H1 (cell line): ENCODE results near the gene BCL2L11. TPM values are rescaled to one million over a fixed set of nuclear protein-coding genes. Genes with fewer than 3 reads are reported as not detected.

Experiments
- CTCF ChIA-PET: fragments of 300-600 bp; sonication (Branson Sonifier 250); formaldehyde crosslinking; loops from one replicate; lab custom pipeline; 2021; ENCODE audit not compliant: partially characterized antibody; lab: Charles Lee
- POLR2A ChIA-PET: fragments of 300-600 bp; sonication (Branson Sonifier 250); formaldehyde crosslinking; loops from one replicate; lab custom pipeline; 2021; ENCODE audit warnings: inconsistent platforms; ENCODE audit not compliant: partially characterized antibody; lab: Charles Lee
- DNase-seq, 2 experiments: peaks; one replicate each; pipeline versions ENCODE4 v3.0.0 to v3.0.0-alpha.2; 2010 to 2022; ENCODE audit warnings: low spot score in 2 of 2, low read depth in 1 of 2, mixed read lengths in 1 of 2
- FAIRE-seq: peaks from 2 replicates; lab custom pipeline; 2011; peaks lifted over from hg19 to GRCh38; lab: Jason Lieb, UNC
- H2AFZ ChIP-seq: 2 replicates; pipeline ENCODE4 v1.8.1; 2012; ENCODE audit warnings: low read length, inconsistent platforms
- H2AK5ac ChIP-seq: 2 replicates; pipeline ENCODE4 v1.6.1; 2013; ENCODE audit warnings: low read depth, low read length
- H2BK120ac ChIP-seq: replicated peaks from 2 replicates; pipeline ENCODE3; 2013; ENCODE audit warnings: low read depth, low read length, inconsistent platforms
- H2BK12ac ChIP-seq: 2 replicates; pipeline ENCODE4 v1.6.1; 2013; ENCODE audit warnings: low read depth, low read length
- H2BK15ac ChIP-seq: 2 replicates; pipeline ENCODE4 v1.6.1; 2013; ENCODE audit warnings: low read length
- H2BK20ac ChIP-seq: 2 replicates; pipeline ENCODE4 v1.6.1; 2013; ENCODE audit warnings: low read length
- H2BK5ac ChIP-seq: 2 replicates; pipeline ENCODE4 v1.6.1; 2013; ENCODE audit warnings: low read depth, low read length
- H3K14ac ChIP-seq: 2 replicates; pipeline ENCODE4 v1.6.1; 2013; ENCODE audit warnings: inconsistent platforms; ENCODE audit not compliant: insufficient read length
- H3K18ac ChIP-seq: 2 replicates; pipeline ENCODE4 v1.6.1; 2013; ENCODE audit warnings: low read length; ENCODE audit errors: extremely low read depth
- H3K23ac ChIP-seq: 2 replicates; pipeline ENCODE4 v1.6.1; 2013; ENCODE audit warnings: inconsistent platforms; ENCODE audit not compliant: insufficient read length
- H3K23me2 ChIP-seq: 2 replicates; pipeline ENCODE4 v1.6.1; 2013; ENCODE audit warnings: low read depth, low read length
- H3K27ac ChIP-seq: 2 replicates; pipeline ENCODE4 v1.6.1; 2011; ENCODE audit warnings: low read depth, low read length, inconsistent platforms
- H3K27me3 ChIP-seq, 4 experiments: replicated peaks in 1 of 4; 1 replicate in 1 of 4; 2 replicates in 3 of 4; pipeline versions ENCODE4 v1.6.1 to v1.8.1; 2011 to 2013; ENCODE audit warnings: low read length in 3 of 4, mild to moderate bottlenecking in 3 of 4, inconsistent platforms in 2 of 4, mixed read lengths in 2 of 4, moderate library complexity in 1 of 4; ENCODE audit not compliant: control insufficient read depth in 3 of 4, insufficient read depth in 3 of 4; ENCODE audit errors: extremely low read depth in 1 of 4
- H3K36me3 ChIP-seq, 4 experiments: 2 replicates each; pipeline versions ENCODE4 v1.6.1 to v1.8.1; 2011 to 2013; ENCODE audit warnings: mild to moderate bottlenecking in 4 of 4, low read length in 3 of 4, moderate library complexity in 2 of 4, control low read depth in 1 of 4, inconsistent platforms in 1 of 4; ENCODE audit not compliant: insufficient read depth in 4 of 4, control insufficient read depth in 2 of 4
- H3K4ac ChIP-seq: replicated peaks from 2 replicates; pipeline ENCODE3; 2013; ENCODE audit warnings: low read length, low read depth, mixed read lengths, inconsistent platforms; ENCODE audit not compliant: insufficient read length
- H3K4me1 ChIP-seq, 4 experiments: replicated peaks in 1 of 4; 1 replicate in 1 of 4; 2 replicates in 3 of 4; pipeline versions ENCODE4 v1.6.1 to v1.8.1; 2011 to 2013; ENCODE audit warnings: low read length in 3 of 4, inconsistent platforms in 2 of 4, mixed read lengths in 1 of 4; ENCODE audit not compliant: insufficient read depth in 4 of 4, control insufficient read depth in 3 of 4
- H3K4me2 ChIP-seq, 2 experiments: 2 replicates each; pipeline versions ENCODE4 v1.6.1 to v1.8.1; 2011 to 2013; ENCODE audit warnings: low read depth in 2 of 2, low read length in 2 of 2, control low read depth in 1 of 2, inconsistent platforms in 1 of 2, mild to moderate bottlenecking in 1 of 2; ENCODE audit not compliant: insufficient read depth in 1 of 2
- H3K4me3 ChIP-seq, 4 experiments: fragments of 200-600, 300-600 bp in 1 of 4; sonication (generic), shearing (Covaris generic), sonication (Bioruptor Twin) in 1 of 4; 2 replicates each; pipeline versions ENCODE4 v1.5.1 to v1.8.1; 2011 to 2016; ENCODE audit warnings: low read length in 4 of 4, low read depth in 3 of 4, control low read depth in 2 of 4, inconsistent platforms in 2 of 4, mild to moderate bottlenecking in 2 of 4, mixed read lengths in 1 of 4, moderate library complexity in 1 of 4; ENCODE audit not compliant: insufficient read depth in 2 of 4; ENCODE audit errors: extremely low read depth in 1 of 4
- H3K56ac ChIP-seq: replicated peaks from 2 replicates; pipeline ENCODE3; 2013; ENCODE audit warnings: low read depth, mild to moderate bottlenecking, mixed read lengths, low read length, inconsistent platforms; ENCODE audit not compliant: insufficient read length
- H3K79me1 ChIP-seq: 2 replicates; pipeline ENCODE4 v1.6.1; 2013; ENCODE audit warnings: low read depth, low read length, control low read depth
- H3K79me2 ChIP-seq, 2 experiments: 2 replicates each; pipeline versions ENCODE4 v1.6.1 to v1.8.1; 2012 to 2013; ENCODE audit warnings: low read length in 2 of 2, mild to moderate bottlenecking in 2 of 2, inconsistent platforms in 1 of 2; ENCODE audit not compliant: insufficient read depth in 2 of 2, control insufficient read depth in 1 of 2
- H3K9ac ChIP-seq, 4 experiments: replicated peaks in 1 of 4; 1 replicate in 1 of 4; 2 replicates in 3 of 4; pipeline versions ENCODE4 v1.6.1 to v1.8.1; 2011 to 2013; ENCODE audit warnings: low read depth in 3 of 4, low read length in 3 of 4, control low read depth in 2 of 4, mild to moderate bottlenecking in 2 of 4, moderate library complexity in 2 of 4, inconsistent platforms in 1 of 4; ENCODE audit errors: extremely low read depth in 1 of 4
- H3K9me3 ChIP-seq, 2 experiments: 2 replicates each; pipeline versions ENCODE4 v1.6.1 to v1.8.1; 2012 to 2013; ENCODE audit warnings: mild to moderate bottlenecking in 2 of 2, moderate library complexity in 2 of 2, control low read depth in 1 of 2, inconsistent platforms in 1 of 2, low read depth in 1 of 2, low read length in 1 of 2, mixed read lengths in 1 of 2; ENCODE audit not compliant: insufficient read depth in 2 of 2
- H4K20me1 ChIP-seq, 2 experiments: replicated peaks in 1 of 2; 2 replicates each; pipeline versions ENCODE3 to v1.8.1; 2011 to 2013; ENCODE audit warnings: inconsistent platforms in 2 of 2, low read length in 2 of 2, mild to moderate bottlenecking in 1 of 2; ENCODE audit not compliant: insufficient read depth in 2 of 2, control insufficient read depth in 1 of 2
- H4K5ac ChIP-seq: 2 replicates; pipeline ENCODE4 v1.6.1; 2013; ENCODE audit warnings: low read length, low read depth, mixed read lengths, inconsistent platforms; ENCODE audit not compliant: insufficient read length
- H4K8ac ChIP-seq: 2 replicates; pipeline ENCODE4 v1.8.0; 2013; ENCODE audit warnings: mild to moderate bottlenecking, moderate library complexity, low read length, inconsistent platforms; ENCODE audit not compliant: insufficient read depth; ENCODE audit errors: extremely low read depth
- H4K91ac ChIP-seq: replicated peaks from 2 replicates; pipeline ENCODE3; 2013; ENCODE audit warnings: low read length, mixed read lengths, inconsistent platforms; ENCODE audit not compliant: insufficient read length
- FOSL1 ChIP-seq: IDR thresholded peaks from 2 replicates; pipeline ENCODE4 v1.6.1; 2011; ENCODE audit warnings: mild to moderate bottlenecking, low read depth, low read length, moderate library complexity; ENCODE audit not compliant: insufficient read depth
- GTF2F1 ChIP-seq: IDR thresholded peaks from 2 replicates; pipeline ENCODE4 v1.6.1; 2012; ENCODE audit warnings: low read depth, low read length, improper control_type of control experiment, borderline replicate concordance
- HDAC2 ChIP-seq, 2 experiments: fragments of 300-600 bp in 1 of 2; sonication (generic) in 1 of 2; IDR thresholded peaks; 2 replicates each; pipeline ENCODE4 v1.6.1; 2011 to 2012; ENCODE audit warnings: low read depth in 2 of 2, low read length in 2 of 2, mild to moderate bottlenecking in 2 of 2, moderate library complexity in 2 of 2, borderline replicate concordance in 1 of 2, inconsistent platforms in 1 of 2
- HDAC6 ChIP-seq: IDR thresholded peaks from one replicate; pipeline ENCODE4 v1.7.1; 2012; ENCODE audit warnings: low read depth, mild to moderate bottlenecking, inconsistent platforms, low read length, moderate library complexity
- JUN ChIP-seq: IDR thresholded peaks from 2 replicates; pipeline ENCODE4 v1.6.1; 2011; ENCODE audit warnings: low read depth, mild to moderate bottlenecking, improper control_type of control experiment, low read length
- MAFK ChIP-seq: IDR thresholded peaks from 2 replicates; pipeline ENCODE4 v1.6.1; 2012; ENCODE audit warnings: low read depth, mild to moderate bottlenecking, improper control_type of control experiment, low read length
- POLR2A ChIP-seq, 2 experiments: IDR thresholded peaks; 1 replicate in 1 of 2; 2 replicates in 1 of 2; pipeline ENCODE4 v1.6.1; 2011; ENCODE audit warnings: low read depth in 2 of 2, low read length in 2 of 2, mild to moderate bottlenecking in 2 of 2; ENCODE audit errors: control extremely low read depth in 1 of 2
- RXRA ChIP-seq: IDR thresholded peaks from 2 replicates; pipeline ENCODE4 v1.6.1; 2011; ENCODE audit warnings: low read depth, mild to moderate bottlenecking, low read length, moderate library complexity; ENCODE audit not compliant: insufficient read depth
- SIRT6 ChIP-seq: IDR thresholded peaks from one replicate; pipeline ENCODE4 v1.7.1; 2012; ENCODE audit warnings: low read length, inconsistent platforms
- SRF ChIP-seq: IDR thresholded peaks from 2 replicates; pipeline ENCODE4 v1.6.1; 2011; ENCODE audit warnings: mild to moderate bottlenecking, low read depth, low read length, moderate library complexity
- WGBS, 2 experiments: shearing (Covaris generic) in 1 of 2; methylation state at CpG; one replicate each; pipeline versions ENCODE4 v1.1.6 to v1.1.7; 2013 to 2015; ENCODE audit warnings: low lambda C conversion rate in 2 of 2, mixed read lengths in 2 of 2, inconsistent platforms in 1 of 2, low coverage in 1 of 2, missing lambda C conversion rate in 1 of 2; ENCODE audit not compliant: insufficient replicate concordance in 2 of 2, insufficient coverage in 1 of 2, insufficient read length in 1 of 2; ENCODE audit errors: extremely low coverage in 1 of 2, missing lambda C conversion rate in 1 of 2; 5-methylcytosine and 5-hydroxymethylcytosine counted together
- polyA plus RNA-seq, 7 experiments: library from polyadenylated mRNA; depleted of rRNA in 3 of 7; stranded (reverse) in 5 of 7; unstranded in 2 of 7; fragments of >200 nt in 5 of 7; fragments of 200-250 nt in 2 of 7; gene quantifications; 1 replicate in 5 of 7; 2 replicates in 1 of 7; 4 replicates in 1 of 7; pipeline versions ENCODE4 v1.2.1 to v1.2.3, GENCODE V29; 2011 to 2013; ENCODE audit warnings: missing spikeins in 2 of 7, mixed read lengths in 2 of 7
- total RNA-seq: library from RNA; stranded (reverse); fragmentation: NEBNext Ultra II Directional; extraction: Animal tissue kit (Norgen Biotek cat#: 25700); gene quantifications from 2 replicates; pipeline ENCODE4 v1.2.1, GENCODE V29; 2021
- TF ChIP-seq, protein P1 (sequence below): IDR thresholded peaks from 2 replicates; pipeline ENCODE4 v1.6.1; 2012; ENCODE audit warnings: low read length, inconsistent platforms

The BCL2L11 gene
- total and polyA plus RNA-seq, 2 of the 8 experiments (the other 6 are each of a cell fraction or from before 2014, with no cell fraction given) = 7.5 to 22.9 TPM

GRCh38 chr2:111162718-111163331 is 42.1 kb downstream of the BCL2L11 start:
- Histone ChIP-seq H3K36me3 (peaks cover 4 to 44% (median 10%) of the 10 kb centered on the region in 4 experiments; a peak in 5 of 8 replicates), H2AFZ (no peak overlapping the region), H2AK5ac (no peak overlapping the region; the same call in 1 of the 2 replicates), H3K14ac (no peak overlapping the region), H3K18ac (no peak overlapping the region), H3K4me1 (peaks cover 5 to 23% (median 10%) of the 10 kb centered on the region in 4 experiments), H3K4me2 (peak overlapping the region in 1 of 2 experiments; percentile 29; a peak in 1 of 4 replicates), H3K9ac (no peak overlapping the region), H2BK20ac (no peak overlapping the region), H3K9me3 (no peaks in the 10 kb centered on the region), H3K79me1 (peaks cover 13% of the 10 kb centered on the region), H2BK5ac (no peak overlapping the region; the same call in 1 of the 2 replicates), H3K27me3 (no peaks in the 10 kb centered on the region), H2BK120ac (no peak overlapping the region), H3K79me2 (peaks cover 0 to 16% of the 10 kb centered on the region in 2 experiments; a peak in 1 of 4 replicates), H4K91ac (peak overlapping the region; percentile 16), H2BK12ac (peak overlapping the region; percentile 12; the same call in 1 of the 2 replicates), H3K23ac (no peak overlapping the region), H3K4me3 (no peak overlapping the region; a peak in 2 of 8 replicates), H3K56ac (no peak overlapping the region), H4K20me1 (peaks cover 5 to 16% of the 10 kb centered on the region in 2 experiments), H3K27ac (no peak overlapping the region), H3K4ac (no peak overlapping the region), H4K5ac (no peak overlapping the region), H3K23me2 (no peaks in the 10 kb centered on the region), H4K8ac (no peak overlapping the region), H2BK15ac (no peak overlapping the region)
- 94% methylated on average over 12 of the region's 12 CpGs; no CpG with 5 or more reads in 1 of the 2 experiments for WGBS, 2 experiments
- DNase-seq (no peak), FAIRE-seq (no peak)
- ChIA-PET POLR2A (interaction anchor here (2.6 kb wide), 1 partner anchor 42 kb away, joined by 8 read pairs; the partner anchor contains the start of gene BCL2L11), CTCF (interaction anchor here (0.8 to 1.1 kb wide), 2 partner anchors 11 to 15 kb away, joined by 3 to 4 read pairs; no protein-coding TSS in a partner anchor)
- no peak for TF ChIP-seq JUN
- TF ChIP-seq SRF = no peak
- TF ChIP-seq SIRT6 = no peak
- TF ChIP-seq, protein P1, sequence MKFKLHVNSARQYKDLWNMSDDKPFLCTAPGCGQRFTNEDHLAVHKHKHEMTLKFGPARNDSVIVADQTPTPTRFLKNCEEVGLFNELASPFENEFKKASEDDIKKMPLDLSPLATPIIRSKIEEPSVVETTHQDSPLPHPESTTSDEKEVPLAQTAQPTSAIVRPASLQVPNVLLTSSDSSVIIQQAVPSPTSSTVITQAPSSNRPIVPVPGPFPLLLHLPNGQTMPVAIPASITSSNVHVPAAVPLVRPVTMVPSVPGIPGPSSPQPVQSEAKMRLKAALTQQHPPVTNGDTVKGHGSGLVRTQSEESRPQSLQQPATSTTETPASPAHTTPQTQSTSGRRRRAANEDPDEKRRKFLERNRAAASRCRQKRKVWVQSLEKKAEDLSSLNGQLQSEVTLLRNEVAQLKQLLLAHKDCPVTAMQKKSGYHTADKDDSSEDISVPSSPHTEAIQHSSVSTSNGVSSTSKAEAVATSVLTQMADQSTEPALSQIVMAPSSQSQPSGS = no peak
- no peak for TF ChIP-seq HDAC2 (IDR thresholded peaks at IDR 0.05; ENCODE audit: borderline replicate concordance in 1 of 2, low read depth in 2 of 2, low read length in 2 of 2)
- no peak for TF ChIP-seq POLR2A (IDR thresholded peaks at IDR 0.05; ENCODE audit: control extremely low read depth in 1 of 2, low read depth in 2 of 2, low read length in 2 of 2)
- no peak for TF ChIP-seq GTF2F1
- no peak for TF ChIP-seq MAFK
- no peak for TF ChIP-seq FOSL1
- TF ChIP-seq HDAC6 = no peak
- no peak for TF ChIP-seq RXRA
